Activated T-cell treated with anti-CD3 and anti-CD28 coated beads, Interleukin-2, amount 50 U/mL, for 4 hours (primary cell): Measurements from ENCODE around the gene COG5. TPM values are rescaled to one million over a fixed set of nuclear protein-coding genes. Genes with fewer than 3 reads are reported as not detected.
A peak's percentile ranks its signal among the peaks of the same experiment; 100 is the strongest.

Source experiments
- ATAC-seq, 2 donors: fragments of 200-7000 bp; cut with Tn5 transposase; one replicate each; pipeline ENCODE4 v1.10.0; 2021
- DNase-seq: peaks from one replicate; pipeline ENCODE4 v3.0.0-alpha.2; 2020
- H3K27me3 Mint-ChIP-seq: one replicate; pipeline ENCODE4 v1.8.0; 2021; ENCODE audit warnings: low read depth, mixed read lengths
- H3K36me3 Mint-ChIP-seq: one replicate; pipeline ENCODE4 v1.8.0; 2022; ENCODE audit warnings: mixed read lengths; ENCODE audit not compliant: insufficient read depth
- H3K4me1 Mint-ChIP-seq: one replicate; pipeline ENCODE4 v1.8.0; 2021; ENCODE audit warnings: low read depth, mixed read lengths
- H3K4me3 Mint-ChIP-seq: one replicate; pipeline ENCODE4 v1.8.0; 2021; ENCODE audit warnings: mild to moderate bottlenecking, moderate library complexity, mixed read lengths
- H3K9me3 Mint-ChIP-seq: one replicate; pipeline ENCODE4 v1.8.0; 2021; ENCODE audit warnings: mixed read lengths
- total RNA-seq, 3 donors: library from RNA; stranded (reverse); gene quantifications; one replicate each; pipeline ENCODE4 v1.2.1, GENCODE V29; 2021

Gene COG5
- total RNA-seq, 3 donors from 2014 or later = 30.3 to 40.9 (median 40.0) TPM

- peaks cover 4% of the 10 kb centered on the region for H3K36me3 Mint-ChIP-seq
- H3K4me1 Mint-ChIP-seq = no peaks in the 10 kb centered on the region
- ATAC-seq = no peak
- H3K4me3 Mint-ChIP-seq = no peak overlapping the region
- H3K9me3 Mint-ChIP-seq = no peaks in the 10 kb centered on the region
- H3K27me3 Mint-ChIP-seq = no peaks in the 10 kb centered on the region
- no peak for DNase-seq
Observed at GRCh38 chr7:107471292-107472070, 92.2 kb downstream of the COG5 start.

DNA sequence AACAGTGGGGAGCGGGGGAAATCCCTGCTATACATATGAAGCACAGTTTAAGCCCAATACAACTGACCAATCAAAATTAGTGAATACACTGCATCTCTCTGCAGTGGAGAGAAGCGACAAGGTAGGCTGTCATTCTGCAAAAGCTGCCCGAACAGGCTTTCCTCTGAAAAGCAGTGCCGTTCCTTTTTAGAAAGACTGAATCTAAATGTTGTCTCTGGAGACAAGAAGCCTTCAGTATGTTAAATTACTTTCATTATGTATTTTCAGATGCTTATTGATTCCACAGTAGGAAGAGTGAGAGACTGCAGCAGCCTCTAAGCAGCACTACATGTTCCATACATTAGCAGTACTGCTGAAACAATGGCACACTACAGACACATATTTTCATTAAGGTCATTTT lies 93.8 kb downstream of the COG5 start, which contains the start of gene GPR22:
GPR22 (plus strand) TSS at position 129 of the 400 bp plus-strand sequence. CDS start 4,004 bp downstream, outside the sequence.
- no peaks in the 10 kb centered on the region for H3K4me1 Mint-ChIP-seq
- no peaks in the 10 kb centered on the region for H3K9me3 Mint-ChIP-seq
- peaks cover 4% of the 10 kb centered on the region for H3K36me3 Mint-ChIP-seq
- no peaks in the 10 kb centered on the region for H3K27me3 Mint-ChIP-seq
- no peak within 1 kb of the TSS for H3K4me3 Mint-ChIP-seq
- DNase-seq (no peak), ATAC-seq (no peak)

DNA sequence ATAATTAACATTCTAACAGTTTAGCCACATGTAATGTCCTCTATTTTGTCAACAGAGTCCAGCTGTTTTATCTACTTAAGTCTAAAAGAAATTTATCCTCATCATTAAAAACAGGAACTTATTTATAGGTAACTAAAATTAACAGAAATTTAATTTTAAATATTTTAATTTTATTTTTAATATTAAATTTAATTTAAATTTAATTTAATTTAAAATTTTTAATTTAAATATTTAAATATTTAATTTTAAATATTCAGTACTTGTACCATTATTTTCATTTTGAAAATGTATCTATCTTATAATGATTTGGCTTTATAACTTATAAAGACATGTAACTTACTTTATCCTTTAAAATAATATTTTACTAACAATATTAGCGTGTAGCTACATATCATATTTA lies 94.9 kb downstream of the COG5 start:
- no peaks in the 10 kb centered on the region for H3K9me3 Mint-ChIP-seq
- H3K27me3 Mint-ChIP-seq = no peaks in the 10 kb centered on the region
- no peaks in the 10 kb centered on the region for H3K36me3 Mint-ChIP-seq
- no peak for ATAC-seq
- no peak overlapping the region for H3K4me3 Mint-ChIP-seq
- DNase-seq = no peak
- H3K4me1 Mint-ChIP-seq = no peaks in the 10 kb centered on the region

GRCh38 chr7:107467972-107468371 lies 95.7 kb downstream of the COG5 start:
- DNase-seq (no peak), ATAC-seq (no peak)
- no peaks in the 10 kb centered on the region for H3K36me3 Mint-ChIP-seq
- H3K27me3 Mint-ChIP-seq = no peaks in the 10 kb centered on the region
- H3K4me3 Mint-ChIP-seq = no peak overlapping the region
- H3K9me3 Mint-ChIP-seq = no peaks in the 10 kb centered on the region
- H3K4me1 Mint-ChIP-seq = no peaks in the 10 kb centered on the region

DNA sequence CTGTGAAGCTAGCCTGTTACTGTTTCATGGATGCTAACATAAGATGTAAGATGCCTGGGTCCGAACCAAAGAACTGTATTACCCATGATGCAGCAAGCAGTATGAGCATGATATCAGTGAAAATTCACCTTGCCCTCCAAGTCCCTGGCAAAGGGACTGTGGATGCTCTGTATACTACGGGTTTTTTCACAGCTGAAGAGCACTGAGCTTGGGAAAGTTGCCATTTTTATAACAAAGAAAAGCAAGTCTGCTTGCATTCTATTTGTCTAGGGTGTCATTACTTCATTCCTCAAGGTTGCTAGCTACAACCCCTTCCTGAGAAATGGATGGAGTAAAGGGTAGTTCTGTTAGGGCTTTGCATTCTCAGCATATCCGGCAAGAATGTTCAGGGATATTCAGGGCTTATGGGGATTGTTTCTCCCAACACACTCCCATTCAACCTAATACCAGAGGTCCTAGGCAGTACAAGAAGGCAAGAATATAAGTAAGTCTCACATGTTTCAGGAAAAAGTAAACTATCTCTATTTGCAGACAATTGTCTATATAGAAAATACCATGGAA lies 99.0 kb downstream of the COG5 start:
- H3K4me1 Mint-ChIP-seq = no peaks in the 10 kb centered on the region
- H3K9me3 Mint-ChIP-seq = no peaks in the 10 kb centered on the region
- ATAC-seq (no peak), DNase-seq (no peak)
- peaks cover 5% of the 10 kb centered on the region for H3K36me3 Mint-ChIP-seq
- H3K4me3 Mint-ChIP-seq = no peak overlapping the region
- H3K27me3 Mint-ChIP-seq = no peaks in the 10 kb centered on the region

- DNase-seq (peak; percentile 28), ATAC-seq (peak; percentile 54 to 65)
- Mint-ChIP-seq H3K4me1 (no peaks in the 10 kb centered on the region), H3K27me3 (no peaks in the 10 kb centered on the region), H3K4me3 (no peak overlapping the region), H3K36me3 (peaks cover 10% of the 10 kb centered on the region), H3K9me3 (no peaks in the 10 kb centered on the region)
Observed at GRCh38 chr7:107463139-107464078, 100.3 kb downstream of the COG5 start.

DNA sequence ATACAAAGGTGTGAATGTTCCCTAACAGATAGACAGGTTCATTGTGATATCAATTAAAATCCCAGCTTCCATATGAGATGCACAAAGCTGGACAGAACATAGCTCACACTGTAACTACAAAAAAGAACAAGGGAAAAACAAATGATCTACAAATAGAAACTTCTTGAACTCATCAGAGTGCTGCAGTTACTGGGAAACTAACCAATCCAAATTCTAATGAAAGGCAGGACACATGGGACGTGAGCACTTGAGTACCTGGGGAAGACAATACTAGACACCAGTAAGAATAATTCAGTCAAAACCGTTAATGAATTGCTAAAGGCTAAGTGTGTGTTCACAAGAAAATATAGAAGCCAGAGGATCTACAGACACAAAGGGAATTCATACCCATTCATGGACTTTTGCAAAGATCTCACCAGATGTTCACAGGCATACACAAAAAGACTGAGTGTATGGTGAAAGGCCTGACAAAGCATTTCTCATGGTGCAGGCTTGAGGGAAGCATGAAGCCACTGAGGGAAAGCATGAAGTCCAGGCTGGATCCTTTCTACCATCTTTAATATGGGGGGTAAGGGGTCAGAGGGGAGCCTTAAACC lies 101.7 kb downstream of the COG5 start:
- no peak for ATAC-seq
- Mint-ChIP-seq H3K4me1 (no peaks in the 10 kb centered on the region), H3K36me3 (peaks cover 19% of the 10 kb centered on the region), H3K9me3 (no peaks in the 10 kb centered on the region), H3K27me3 (no peaks in the 10 kb centered on the region), H3K4me3 (no peak overlapping the region)
- no peak for DNase-seq

DNA sequence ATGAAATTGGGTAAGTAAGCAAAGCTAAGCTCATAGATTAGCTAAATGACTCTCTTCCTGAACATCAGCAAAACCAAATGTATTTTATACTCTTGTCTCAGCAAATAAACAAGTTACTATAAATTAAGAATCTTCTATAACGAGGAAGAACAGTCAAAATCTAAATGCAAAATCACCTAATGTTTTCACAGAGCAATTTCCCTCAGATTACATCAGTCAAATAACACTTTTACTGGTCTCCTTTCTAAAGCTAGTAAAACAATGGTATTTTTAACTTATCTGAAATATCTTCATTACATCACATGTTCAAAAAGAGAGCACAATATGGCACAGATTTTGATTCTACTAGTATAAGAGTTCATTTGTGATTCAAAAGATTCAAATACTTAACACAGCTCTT lies 110.3 kb downstream of the COG5 start:
- DNase-seq = no peak
- no peak overlapping the region for H3K4me3 Mint-ChIP-seq
- no peaks in the 10 kb centered on the region for H3K9me3 Mint-ChIP-seq
- no peaks in the 10 kb centered on the region for H3K27me3 Mint-ChIP-seq
- no peak for ATAC-seq
- H3K36me3 Mint-ChIP-seq = peaks cover 43% of the 10 kb centered on the region
- H3K4me1 Mint-ChIP-seq = peaks cover 12% of the 10 kb centered on the region

DNA sequence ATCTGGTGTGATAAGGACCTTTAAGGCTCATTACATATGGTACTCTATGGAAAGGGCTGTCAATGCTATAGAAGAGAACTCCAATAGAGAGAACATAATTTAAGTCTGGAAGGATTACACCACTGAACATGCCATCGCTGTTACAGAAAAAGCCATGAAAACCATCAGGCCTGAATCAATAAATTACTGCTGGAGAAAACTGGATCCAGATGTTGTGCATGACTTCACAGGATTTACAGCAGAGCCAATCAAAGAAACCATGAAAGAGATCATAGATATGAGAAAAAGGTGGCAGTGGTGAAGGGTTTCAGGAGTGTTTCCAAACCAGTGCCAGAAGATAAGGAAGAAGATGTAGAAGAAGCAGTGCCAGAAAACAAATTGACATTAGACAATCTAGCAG lies 112.8 kb downstream of the COG5 start:
- no peak for DNase-seq
- H3K9me3 Mint-ChIP-seq = no peaks in the 10 kb centered on the region
- H3K4me1 Mint-ChIP-seq = peaks cover 17% of the 10 kb centered on the region
- peaks cover 39% of the 10 kb centered on the region for H3K36me3 Mint-ChIP-seq
- H3K4me3 Mint-ChIP-seq = no peak overlapping the region
- no peak for ATAC-seq
- H3K27me3 Mint-ChIP-seq = no peaks in the 10 kb centered on the region

DNA sequence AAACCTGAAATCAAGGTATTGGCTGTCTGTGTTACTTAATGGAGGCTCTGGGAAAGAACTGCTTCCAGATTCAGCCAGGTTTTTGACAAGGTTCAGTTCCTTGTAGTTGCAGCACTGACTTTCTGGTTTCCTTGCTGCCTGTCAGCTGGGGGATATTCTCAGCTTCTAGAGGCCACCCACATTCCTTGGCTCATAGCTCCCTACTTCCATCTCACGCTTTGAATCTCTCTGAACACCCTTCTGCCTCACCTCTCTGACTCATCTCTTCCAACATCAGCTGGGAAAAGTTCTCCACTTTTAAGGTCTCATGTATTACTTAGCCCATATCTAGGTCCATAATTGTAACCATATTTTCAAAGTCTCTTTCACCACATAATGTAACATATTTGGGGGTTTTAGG lies 116.7 kb downstream of the COG5 start:
- Mint-ChIP-seq H3K27me3 (no peaks in the 10 kb centered on the region), H3K4me3 (no peak overlapping the region), H3K36me3 (peaks cover 36% of the 10 kb centered on the region), H3K4me1 (peaks cover 15% of the 10 kb centered on the region), H3K9me3 (no peaks in the 10 kb centered on the region)
- ATAC-seq (no peak), DNase-seq (no peak)

DNA sequence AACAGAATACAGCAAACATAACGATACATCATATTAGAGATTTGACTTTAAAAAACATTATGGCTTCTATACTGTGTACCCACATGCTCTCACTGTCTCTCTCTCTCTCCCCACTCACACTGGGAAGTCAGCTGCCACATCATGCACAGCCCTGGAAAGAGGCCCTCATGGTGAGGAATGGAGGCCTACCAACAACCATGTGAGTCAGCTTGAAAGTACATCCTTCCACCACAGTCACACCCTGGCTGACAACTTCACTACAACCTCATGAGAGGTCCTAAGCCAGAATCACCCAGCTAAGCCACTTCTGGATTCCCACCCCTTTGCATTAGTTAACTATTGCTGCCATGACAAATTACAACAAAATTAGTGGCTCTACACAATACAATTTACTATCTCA lies 117.2 kb downstream of the COG5 start:
- Mint-ChIP-seq H3K27me3 (no peaks in the 10 kb centered on the region), H3K36me3 (peaks cover 37% of the 10 kb centered on the region), H3K4me3 (no peak overlapping the region), H3K9me3 (no peaks in the 10 kb centered on the region), H3K4me1 (peaks cover 15% of the 10 kb centered on the region)
- DNase-seq (no peak), ATAC-seq (peak; percentile 28 to 30)

DNA sequence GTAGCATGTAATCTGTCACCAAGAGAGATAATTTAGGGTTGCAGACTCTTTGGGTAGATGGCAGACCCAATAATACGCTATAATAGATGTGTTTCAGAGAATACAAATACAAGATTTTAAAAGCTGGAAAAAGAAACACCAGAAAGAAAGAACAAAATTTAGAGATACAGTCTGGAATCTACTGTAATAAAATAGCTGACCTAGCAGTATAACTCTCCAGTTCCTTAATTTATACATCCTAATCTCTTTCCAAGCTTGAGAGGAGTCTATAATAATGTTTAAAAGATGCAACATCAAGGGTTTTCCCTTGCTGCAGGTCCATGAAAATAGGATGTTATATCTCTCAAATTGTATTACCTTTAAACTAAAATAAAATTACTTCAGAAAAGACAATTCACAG lies 121.0 kb downstream of the COG5 start:
- Mint-ChIP-seq H3K4me3 (no peak overlapping the region), H3K27me3 (no peaks in the 10 kb centered on the region), H3K9me3 (no peaks in the 10 kb centered on the region), H3K4me1 (peaks cover 5% of the 10 kb centered on the region), H3K36me3 (peaks cover 19% of the 10 kb centered on the region)
- DNase-seq = no peak
- ATAC-seq = no peak

- Mint-ChIP-seq H3K27me3 (no peaks in the 10 kb centered on the region), H3K9me3 (no peaks in the 10 kb centered on the region), H3K4me3 (no peak overlapping the region), H3K4me1 (peaks cover under 1% of the 10 kb centered on the region), H3K36me3 (peaks cover 20% of the 10 kb centered on the region)
- DNase-seq (no peak), ATAC-seq (no peak)
Observed at GRCh38 chr7:107441581-107442422, 121.9 kb downstream of the COG5 start.
